Stimulated activated CD4-positive, alpha-beta T cell treated with anti-CD3 and anti-CD28 coated beads, Interleukin-12 subunit alpha, Interleukin-12 subunit beta, amount 100 ng/mL, for 4 hours (primary cell): ENCODE measurements around the gene ADRA2C.

Source experiments
- DNase-seq: peaks from one replicate; pipeline ENCODE4 v3.0.0-alpha.2; 2020

Gene ADRA2C

DNA sequence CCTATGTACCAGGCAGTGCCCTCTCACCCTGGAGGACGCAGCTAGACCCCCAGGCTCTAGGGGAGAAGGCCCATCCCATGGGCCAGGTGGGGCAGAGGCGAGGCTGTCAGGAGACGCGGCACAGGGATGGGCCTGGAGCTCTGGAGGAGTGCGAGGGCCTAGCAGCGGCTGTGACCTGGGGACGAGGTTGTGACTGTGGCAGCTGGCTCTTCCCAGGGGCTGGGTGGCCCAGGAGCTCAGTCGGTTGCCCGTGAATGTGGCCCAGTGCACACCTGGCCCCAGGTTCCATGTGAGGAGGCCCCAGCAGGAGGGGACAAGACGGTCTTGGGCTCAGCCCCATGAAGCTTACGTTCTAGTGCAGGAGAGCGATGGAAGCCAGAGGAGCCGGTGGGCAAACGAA, 31.0 kb upstream of the ADRA2C start:
- no peak for DNase-seq

DNA sequence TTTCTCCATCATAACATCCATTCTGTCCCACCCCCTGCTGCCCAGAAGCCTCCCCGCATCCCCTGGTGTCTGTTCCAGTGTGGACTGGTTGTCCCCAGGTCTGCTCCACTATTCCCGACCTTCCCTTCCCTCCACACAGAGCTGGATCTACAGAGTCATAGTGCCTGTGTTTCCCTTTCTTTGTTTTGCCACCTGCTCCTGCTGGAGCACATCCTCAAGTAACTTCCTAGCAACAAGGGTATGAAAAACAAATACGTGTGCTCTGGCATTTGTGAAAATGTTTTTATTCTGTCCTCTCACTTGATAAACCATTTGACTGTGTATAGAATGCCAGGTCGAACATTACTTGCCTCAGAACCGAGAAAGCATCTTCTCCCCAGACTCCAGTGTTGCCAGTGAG, 29.9 kb upstream of the ADRA2C start:
- no peak for DNase-seq

DNA sequence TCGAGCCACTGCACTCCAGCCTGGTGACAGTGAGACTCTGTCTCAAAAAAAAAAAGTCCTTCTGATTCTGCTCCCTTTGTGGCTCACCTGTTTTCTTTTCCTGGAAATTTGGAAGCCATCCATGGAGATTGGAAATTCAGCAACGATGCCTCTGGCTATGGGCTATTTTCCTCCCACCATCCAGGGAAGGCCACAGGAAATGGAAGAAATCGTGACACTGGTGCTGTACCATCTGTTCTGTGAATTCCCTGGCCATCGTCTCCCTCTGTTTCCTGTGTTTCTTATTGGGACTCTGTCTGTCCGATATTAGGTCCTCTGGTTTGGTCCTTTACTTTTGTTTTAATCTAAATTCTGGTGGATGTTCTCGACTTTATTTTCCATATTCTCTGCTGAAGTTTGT, 29.4 kb upstream of the ADRA2C start:
- DNase-seq, result no peak

DNA sequence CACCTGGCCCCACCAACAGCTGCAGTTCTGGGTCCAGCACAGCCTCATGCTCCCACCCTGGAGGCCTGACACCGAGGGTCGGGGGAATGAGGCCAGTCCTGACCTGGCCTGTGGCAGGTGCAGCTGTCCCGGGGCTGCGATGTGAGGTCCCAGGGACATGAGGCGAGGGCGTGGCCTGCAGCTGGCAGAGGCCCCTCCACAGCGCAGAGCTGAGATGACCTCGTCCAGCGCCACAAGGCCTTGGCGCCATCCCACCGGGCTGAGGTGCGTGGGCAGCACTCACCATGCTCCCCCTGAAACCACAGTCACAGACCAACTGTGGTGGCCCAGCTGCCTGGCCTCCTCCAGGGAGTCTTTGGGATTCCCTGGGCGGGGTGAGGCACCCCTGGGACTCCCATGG, 26.6 kb upstream of the ADRA2C start:
- DNase-seq, result no peak

DNA sequence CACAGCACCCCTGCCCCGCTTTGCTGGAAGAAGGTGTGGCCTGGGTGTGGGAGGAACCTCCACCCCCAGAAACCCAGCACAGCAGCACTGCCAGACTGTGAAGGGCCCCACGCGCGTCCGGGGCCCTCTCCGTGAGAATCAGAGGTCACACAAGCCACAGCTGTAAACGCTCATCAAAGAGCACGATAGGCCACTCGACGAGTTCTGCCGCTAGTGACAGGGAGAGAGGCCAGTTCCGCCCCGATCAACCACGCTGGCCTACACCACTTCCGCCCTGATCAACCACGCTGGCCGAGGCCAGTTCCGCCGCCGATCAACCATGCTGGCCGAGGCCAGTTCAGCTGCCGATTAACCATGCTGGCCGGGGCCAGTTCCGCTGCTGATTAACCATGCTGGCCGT, 25.9 kb upstream of the ADRA2C start:
- no peak for DNase-seq

DNA sequence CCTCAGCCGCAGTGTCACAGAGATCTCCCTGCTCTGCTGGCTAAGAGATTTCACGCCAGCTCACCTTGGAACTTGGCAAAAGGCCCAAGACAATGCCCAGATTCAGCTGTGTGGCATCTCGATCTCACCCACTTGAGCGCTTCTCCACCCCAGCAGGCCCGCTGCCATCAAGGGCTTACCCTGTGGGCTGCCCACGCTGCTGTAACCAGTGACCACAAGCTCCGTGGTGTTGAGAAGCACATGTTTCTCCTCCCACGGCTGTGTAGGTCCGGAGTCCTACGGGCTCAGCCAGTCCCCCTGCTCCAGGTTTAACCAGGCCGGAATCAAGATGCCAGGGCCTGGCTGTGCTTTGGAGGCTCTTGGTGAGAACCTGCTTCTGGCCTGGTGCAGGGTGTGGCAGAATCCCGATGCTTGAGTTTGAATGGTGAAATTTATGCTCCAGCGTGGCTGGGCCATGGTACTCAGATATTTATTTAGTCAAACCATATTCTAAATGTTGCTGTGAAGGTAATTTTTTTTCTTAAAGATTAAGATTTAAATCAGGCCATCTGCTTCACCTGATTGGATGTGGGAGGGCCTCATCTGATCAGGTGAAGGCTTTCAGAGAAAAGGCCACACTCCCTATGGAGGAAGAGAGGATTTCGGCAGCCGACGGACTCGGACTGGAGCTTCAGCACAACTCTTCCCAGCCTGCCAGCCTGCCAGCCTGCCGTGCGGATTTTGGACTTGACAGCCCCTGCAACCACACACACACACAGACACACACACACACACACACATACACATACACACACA, 24.8 kb upstream of the ADRA2C start:
- no peak for DNase-seq

DNA sequence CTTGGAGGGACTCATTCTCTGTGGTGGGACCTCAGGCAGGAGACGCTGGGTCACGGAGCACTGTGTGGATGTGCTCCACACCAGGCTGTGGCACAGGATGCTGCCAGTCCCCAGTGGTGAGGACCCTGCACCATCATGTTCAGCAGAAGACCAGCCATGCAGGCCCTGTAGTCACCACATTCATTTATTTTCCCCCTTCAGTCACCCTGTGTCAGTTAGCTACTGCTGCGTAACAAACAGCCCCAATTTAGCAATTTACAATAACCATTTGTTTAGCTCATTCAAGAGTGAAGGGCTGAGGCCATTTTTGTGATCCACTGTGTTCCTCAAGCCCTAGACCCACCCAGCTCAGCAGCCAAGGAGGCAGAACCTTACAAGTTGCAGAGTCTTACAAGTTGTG, 23.6 kb upstream of the ADRA2C start:
- DNase-seq, result no peak

DNA sequence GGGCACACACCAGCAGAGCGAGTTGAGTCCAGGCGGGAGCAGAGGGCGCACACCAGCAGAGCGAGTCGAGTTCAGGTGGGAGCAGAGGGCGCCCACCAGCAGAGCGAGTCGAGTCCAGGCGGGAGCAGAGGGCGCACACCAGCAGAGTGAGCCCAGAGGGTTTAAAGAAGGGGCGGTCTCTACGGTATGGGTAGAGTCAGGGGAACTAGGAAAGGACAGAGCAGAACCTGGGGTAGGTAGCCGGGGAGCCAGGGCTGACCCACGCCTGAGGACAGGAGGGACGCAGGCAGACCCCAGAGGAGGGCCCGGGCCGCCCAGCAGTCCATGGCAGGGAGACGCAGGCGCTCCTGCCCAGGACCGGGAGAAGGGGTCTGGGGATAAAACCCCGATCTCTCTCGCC, 22.0 kb upstream of the ADRA2C start:
- DNase-seq, result no peak

DNA sequence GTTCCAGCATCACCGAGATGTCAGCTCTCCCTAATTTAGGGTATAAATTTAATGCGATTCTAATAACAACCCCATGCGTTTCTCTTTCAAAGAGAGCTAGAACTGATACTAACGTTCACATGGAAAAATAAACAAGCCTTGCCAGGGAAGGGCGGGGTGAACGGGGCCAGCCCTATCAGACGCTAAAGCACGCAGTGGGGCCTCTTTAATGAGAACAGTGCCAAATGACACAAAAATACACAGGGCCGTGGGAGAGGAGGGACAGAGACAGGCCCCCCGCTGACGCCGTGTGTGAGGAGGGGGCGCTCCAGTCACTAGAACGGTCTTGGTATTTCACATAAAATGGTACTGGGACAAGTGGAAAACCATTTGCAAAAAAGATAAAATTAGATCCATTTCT, 21.3 kb upstream of the ADRA2C start:
- DNase-seq, result no peak

DNA sequence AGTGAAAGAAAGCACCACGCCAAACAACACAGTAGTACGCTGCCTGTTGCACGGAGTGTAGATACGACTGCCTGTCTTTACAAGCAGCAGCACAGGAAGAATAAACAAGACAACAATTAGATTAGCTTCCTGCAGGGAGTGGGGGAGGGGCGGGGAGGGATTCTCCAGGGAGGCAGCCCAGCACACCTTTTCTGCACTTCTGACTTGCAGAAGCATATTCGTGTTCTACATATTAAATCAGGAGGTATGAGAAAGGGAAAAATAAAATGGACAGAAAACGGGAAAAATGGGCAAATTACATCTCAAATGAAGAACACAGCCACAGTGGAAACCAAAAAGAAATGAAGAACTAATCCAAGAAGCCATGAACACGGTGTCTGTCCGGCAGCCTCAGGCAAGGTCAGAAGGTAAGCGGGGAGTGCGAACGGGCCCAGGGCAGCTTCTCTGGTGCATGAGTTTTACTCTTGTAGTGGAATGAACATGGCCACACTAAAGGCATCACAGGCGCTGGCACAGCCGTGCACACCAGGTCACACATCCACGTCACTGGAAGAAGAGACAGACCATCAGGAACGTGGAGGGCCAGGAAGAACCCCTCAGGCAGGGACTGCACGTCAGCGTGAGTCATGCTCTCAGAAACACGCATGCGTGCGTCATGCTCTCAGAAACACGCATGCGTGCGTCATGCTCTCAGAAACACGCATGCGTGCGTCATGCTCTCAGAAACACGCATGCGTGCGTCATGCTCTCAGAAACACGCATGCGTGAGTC, 20.1 kb upstream of the ADRA2C start:
- no peak for DNase-seq

DNA sequence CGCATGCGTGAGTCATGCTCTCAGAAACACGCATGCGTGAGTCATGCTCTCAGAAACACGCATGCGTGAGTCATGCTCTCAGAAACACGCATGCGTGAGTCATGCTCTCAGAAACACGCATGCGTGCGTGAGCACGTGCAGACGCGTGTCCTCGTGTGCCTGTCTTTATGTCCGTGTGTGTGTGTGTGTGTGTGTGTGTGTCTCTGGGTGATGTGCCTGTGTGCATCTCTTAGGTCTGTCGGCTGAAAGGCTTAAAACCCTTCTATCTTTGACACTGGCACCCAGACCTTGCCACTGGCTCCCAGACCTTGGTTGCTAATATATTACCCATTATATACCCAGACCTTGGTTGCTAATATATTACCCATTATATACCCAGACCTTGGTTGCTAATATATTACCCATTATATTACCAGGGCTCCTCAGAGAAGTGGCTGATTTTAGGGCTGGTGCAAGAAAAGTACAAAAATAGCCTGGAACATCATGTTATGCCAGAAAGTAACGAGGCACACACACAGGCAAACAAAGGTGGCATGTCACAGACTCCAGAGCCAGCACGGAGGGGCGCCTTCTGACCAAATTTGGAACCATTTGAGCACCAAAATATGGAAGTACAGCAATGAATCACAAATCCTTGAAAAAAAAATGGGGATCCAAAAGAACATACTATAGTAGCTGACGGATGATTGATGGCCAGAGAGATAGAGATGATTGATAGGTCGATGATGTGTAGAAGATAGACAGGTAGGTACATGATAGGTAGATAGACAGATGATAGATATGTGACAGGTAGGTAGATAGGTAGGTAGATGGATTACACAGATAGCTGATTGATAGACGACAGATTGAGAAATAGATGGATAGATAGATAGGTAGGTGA, 19.2 kb upstream of the ADRA2C start:
- DNase-seq, result no peak

DNA sequence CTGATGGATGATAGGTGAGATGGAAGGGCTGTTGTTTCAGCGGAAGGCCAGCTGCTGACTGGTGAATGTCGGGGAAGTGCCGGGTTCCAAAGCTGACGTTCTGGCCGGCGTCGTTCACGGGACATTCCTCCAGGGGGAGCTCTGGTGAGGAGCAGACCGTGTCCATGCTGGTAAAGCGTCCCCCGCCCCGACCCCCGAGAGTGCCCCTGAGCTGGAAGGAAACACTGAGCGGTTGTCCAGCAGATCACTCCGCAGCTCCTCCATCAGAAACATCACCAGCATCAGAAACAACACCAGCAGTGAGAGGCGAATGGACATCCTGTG, 18.6 kb upstream of the ADRA2C start:
- no peak for DNase-seq

DNA sequence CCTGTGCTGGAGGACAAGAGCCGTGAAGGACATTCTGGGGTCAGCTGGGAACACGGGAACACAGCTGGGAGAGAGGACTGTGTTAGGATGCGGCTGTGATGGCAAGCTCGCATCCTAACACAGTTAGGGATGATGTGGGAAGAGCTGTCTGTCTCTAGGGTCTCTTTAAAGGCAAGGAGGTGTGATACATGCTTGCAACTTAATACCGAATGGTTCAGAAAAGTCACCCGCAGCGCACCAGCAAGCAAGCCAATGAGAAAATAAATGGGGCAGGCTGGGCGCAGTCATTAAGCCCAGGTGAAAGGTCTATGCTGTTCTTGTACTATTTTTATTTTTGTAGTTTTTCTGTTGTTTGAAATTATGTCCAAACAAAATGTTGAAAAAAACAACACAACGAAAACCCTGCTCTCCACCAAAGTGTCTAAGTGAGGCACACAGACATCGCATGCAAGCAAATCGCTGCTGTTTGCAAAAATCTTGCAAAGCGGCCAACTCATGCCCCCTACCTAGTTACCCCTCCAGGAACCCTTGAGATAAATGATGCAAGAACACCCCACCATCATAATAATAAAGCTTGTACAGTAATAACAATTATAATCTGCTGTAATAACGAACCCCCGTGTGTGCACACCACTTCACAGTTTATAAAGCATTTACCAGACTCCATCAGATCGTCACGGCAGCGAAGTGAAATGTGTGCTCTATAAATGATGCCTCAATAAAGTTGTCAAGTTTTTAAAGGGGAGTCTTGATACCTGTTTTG, 17.9 kb upstream of the ADRA2C start:
- no peak for DNase-seq

DNA sequence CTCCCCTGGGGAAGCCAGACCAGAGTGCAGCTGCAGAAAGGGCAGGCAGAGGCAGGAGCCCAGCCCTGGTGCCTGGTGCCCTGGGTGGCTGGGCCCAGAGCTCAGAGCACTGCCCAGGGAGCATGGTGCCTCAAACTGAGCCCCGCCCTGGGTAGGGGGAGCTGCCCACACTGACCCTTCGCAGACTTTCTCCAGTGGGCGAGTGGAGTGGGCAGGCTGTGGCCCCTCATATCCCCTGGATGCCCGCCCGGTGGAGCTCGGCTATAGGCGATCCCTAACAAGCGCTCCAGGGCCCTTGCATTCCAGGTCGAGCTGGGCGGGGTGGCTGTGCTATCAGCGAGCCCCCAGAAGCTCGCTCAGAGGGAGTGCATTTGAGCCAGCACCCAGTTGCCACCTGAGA, 17.1 kb upstream of the ADRA2C start:
- DNase-seq, result no peak

DNA sequence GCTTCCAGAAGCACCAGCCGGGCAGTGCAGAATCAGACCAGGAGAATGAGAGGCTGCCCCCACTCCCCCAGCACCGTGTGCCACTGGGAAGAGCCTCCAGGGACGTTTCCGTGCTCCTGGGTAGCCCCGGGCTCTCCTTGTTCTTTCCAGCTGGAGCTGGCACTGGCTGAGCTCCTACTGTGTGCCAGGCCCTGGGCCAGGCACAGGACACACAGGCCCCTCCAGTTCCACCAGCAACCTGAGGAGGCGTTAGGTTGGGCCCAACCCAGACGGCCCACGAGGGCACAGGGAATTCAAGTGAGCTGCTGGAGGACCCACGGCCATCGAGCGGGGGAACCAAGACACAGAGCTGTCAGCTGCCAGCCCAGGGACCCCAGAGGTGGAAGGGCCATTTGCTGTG, 15.9 kb upstream of the ADRA2C start:
- DNase-seq, result no peak

DNA sequence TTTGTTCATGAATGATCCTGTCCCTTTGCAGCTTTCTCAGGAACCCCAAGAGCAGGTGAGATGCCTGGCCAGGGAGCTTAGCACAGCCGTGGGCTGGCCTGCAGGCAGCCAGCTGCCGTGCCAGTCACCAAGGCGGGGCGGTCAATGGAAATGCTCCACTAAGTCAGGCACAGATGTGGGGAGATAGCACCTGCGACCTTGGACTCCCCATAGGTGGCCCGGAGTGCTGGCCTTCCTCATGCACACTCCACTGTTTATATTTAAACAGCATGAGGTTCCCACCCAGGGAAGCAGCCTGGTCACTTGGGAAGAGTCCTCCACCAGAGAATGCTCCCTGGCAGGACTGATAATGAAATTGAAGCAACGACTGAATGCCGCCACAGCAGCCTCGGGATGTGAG, 14.2 kb upstream of the ADRA2C start:
- no peak for DNase-seq

DNA sequence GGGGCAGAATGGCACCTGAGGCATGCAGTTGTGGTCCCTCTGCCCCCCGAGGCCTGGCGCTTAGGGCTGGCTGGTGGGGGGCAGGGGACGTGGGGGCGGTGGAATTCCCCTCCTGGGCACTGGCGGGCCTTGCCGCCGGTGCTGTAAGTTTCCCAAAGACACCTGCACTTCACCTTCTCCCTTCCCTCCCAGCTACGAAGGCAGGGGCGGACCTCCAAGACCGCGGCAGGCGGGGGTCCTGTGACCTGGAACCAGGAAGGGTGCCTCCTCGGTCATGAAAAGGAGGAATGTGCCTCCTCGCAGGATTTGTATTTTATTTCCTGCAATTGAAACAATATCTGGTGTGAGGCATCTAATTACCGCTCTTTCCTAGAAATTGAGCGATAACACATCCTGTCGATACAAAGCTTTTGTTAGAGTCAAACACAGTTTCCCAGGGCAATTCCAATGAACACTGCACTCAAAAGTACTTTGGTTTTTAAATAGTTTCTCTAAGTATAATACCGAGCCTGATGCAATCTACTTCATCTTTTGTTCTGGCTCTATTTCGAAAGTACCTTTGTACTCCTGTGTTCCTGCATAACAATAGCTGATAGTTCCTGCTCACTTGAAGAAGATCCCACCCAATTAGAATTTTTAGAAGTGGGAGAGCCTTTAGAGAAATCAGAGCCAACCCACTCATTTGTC, 12.3 kb upstream of the ADRA2C start:
- DNase-seq, result no peak

DNA sequence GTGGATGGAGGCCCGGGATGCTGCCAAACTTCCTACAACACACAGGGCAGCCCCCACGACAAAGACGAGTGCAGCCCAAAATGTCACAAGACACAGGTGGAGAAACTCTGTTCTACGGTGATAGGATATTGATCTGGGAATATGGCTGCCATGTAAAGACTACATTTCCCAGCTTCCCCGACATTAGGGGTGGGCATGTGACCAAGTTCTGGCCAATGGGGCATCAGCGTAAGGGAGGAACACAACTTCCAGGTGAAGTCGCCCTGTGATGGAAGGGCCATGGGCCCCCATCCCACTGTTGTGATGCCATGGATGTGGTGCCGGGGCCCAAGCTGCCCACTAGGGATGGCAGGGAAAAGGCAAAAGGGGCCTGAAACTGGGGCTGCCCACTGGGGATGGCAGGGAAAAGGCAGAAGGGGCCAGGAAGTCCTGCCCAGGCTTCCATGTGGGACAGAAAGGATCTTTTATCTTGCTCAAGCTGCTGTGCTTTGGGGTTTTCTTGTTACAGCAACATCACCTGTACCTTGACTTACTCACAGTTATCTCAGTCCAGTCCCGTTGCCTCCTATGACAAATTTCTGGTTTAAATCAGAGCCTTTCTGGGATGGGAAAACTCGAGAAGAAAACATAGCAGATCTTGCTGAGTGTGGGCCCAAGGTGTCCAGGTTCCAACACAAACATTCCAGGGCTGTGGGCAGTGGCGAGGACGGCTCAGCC, 9.7 kb upstream of the ADRA2C start:
- no peak for DNase-seq

DNA sequence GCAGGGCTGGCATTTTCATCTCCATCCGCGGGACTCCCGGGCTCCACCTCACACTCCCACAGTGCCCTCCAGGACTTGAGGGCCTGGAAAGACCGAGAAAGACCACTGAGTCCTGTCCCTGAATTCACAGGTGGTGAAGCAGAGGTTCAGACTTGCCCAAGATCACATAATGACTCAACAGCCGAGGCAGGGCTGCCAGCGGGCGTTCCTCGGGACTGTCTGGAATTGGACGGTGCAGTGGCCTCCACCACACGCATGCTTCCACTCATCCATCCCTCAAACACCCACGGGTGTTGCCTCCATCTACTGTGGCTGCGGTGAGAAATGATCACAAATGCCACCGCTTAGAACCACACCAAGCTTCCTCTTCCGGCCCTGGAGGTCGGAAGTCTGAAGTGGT, 6.9 kb upstream of the ADRA2C start:
- no peak for DNase-seq

DNA sequence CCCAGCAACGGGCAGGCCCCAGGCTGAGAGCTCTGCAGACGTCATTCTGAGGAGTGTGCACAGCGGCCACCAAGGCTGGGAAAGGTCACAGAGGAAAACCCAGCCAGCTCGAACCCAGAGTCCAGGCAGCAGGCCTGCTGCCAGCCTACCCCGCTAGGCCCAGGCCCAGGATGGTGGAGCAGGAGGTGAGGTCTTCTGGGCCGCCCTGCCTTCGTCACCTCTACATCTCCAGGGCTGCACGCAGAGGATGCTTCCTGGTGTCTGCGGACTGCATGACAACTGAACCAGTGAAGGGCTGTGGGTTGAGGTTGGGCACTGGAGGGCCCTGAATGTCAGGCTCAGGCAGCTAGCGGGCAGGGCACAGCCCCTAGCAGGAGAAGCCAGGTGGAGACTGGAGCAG, 5.8 kb upstream of the ADRA2C start:
- DNase-seq, result no peak

DNA sequence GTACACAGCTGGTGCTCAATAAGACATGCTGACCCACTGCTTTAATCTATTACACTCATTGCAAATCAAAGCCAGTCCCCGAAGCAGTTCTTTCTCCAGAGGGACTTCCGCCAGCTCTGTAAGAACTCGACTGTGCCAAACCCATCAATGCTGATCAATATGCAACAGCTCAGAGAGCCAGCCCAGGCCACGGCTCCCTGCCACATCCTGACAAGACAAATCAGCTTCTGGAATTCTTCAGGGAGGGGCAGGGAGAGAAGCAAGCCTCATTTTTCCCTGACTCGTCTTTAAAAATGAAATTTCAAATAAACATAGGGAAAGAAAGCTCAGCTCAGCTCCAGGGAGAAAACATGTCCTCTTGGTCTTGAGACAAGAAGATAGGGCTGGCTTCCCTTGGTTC, 5.3 kb upstream of the ADRA2C start:
- DNase-seq, result no peak

DNA sequence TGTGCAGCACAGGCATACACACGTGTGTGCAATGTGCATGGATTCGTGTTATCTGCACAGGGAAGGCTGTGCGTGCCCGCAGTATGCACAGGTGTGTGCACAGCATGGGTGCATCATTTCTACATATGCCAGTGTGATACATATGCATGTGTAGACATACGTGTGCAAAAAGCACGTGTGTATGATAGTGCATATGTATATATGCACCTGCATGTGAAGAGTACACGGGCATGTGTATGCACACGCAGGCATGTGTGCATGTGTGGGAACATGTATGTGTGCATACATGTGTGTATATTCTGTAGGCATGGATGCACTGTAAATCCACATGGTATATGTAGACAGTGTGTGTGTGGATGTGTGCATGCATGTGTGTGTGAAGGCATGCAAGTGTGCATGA, 3.9 kb upstream of the ADRA2C start:
- no peak for DNase-seq
